Adrenal gland (tissue), 12 donors: ENCODE data around the gene RRAD. TPM values are rescaled to one million over a fixed set of nuclear protein-coding genes. Genes with fewer than 3 reads are reported as not detected.

ENCODE experiments used
- DNase-seq, 7 donors: peaks; one replicate each; pipeline ENCODE4 v3.0.0-alpha.2; 2019 to 2020
- H3K27ac ChIP-seq, 5 donors: fragments of 200-600 bp; sonication (generic) in 4 of 5; 1 replicate in 3 of 5; 2 replicates in 2 of 5; pipeline versions ENCODE4 v1.5.1 to v1.8.0; 2016 to 2020; ENCODE audit warnings: mild to moderate bottlenecking in 1 of 5
- H3K27me3 ChIP-seq: fragments of 200-600 bp; 2 replicates; pipeline ENCODE4 v1.8.0; 2021
- H3K36me3 ChIP-seq, 2 donors: fragments of 200-600 bp; replicated peaks in 1 of 2; 1 replicate in 1 of 2; 2 replicates in 1 of 2; pipeline versions ENCODE4 v1.5.1 to v1.8.0; 2018 to 2022
- H3K4me1 ChIP-seq, 2 donors: fragments of 200-600 bp; replicated peaks in 1 of 2; 1 replicate in 1 of 2; 2 replicates in 1 of 2; pipeline versions ENCODE4 v1.5.1 to v1.8.0; 2018 to 2021
- H3K4me3 ChIP-seq, 4 donors: fragments of 200-600 bp; sonication (generic) in 3 of 4; one replicate each; pipeline ENCODE4 v1.5.1; 2016 to 2018
- H3K9me3 ChIP-seq, 3 donors: fragments of 200-600 bp; sonication (generic) in 1 of 3; replicated peaks in 1 of 3; 1 replicate in 2 of 3; 2 replicates in 1 of 3; pipeline versions ENCODE4 v1.5.1 to v1.8.0; 2016 to 2021
- POLR2A ChIP-seq, 2 donors: fragments of 450-650 bp; IDR thresholded peaks; one replicate each; pipeline ENCODE4 v1.6.1; 2017; ENCODE audit warnings: antibody characterized with exemption in 2 of 2, mild to moderate bottlenecking in 2 of 2, moderate library complexity in 1 of 2
- WGBS, 4 donors: extraction: QIAGEN DNeasy Blood & Tissue Kit in 2 of 4; methylation state at CpG; one replicate each; pipeline versions ENCODE4 v1.1.5 to v1.1.7; 2013 to 2017; 5-methylcytosine and 5-hydroxymethylcytosine counted together
- intact Hi-C, 2 donors: fragments of 100-400 bp; cut with DNase I; formaldehyde crosslinking; loops; one replicate each; pipeline versions ENCODE4 v1.14.1 to v1.15.0; 2022 to 2023
- polyA plus RNA-seq, 3 donors: library from polyadenylated mRNA; stranded (reverse); fragments of 200-250 nt in 2 of 3; fragments of 350-450 nt in 1 of 3; fragmentation: Illumina TruSeq in 1 of 3; extraction: RNeasy Lipid Tissue Mini Kit (QIAGEN cat#74804) in 1 of 3; gene quantifications; one replicate each; pipeline ENCODE4 v1.2.3, GENCODE V29; 2013 to 2014
- total RNA-seq, 9 donors: library from RNA; depleted of rRNA in 4 of 9; stranded (reverse); fragments of >200 nt in 4 of 9; fragments of 120-200 nt in 1 of 9; fragmentation: NEBNext Ultra II Directional in 1 of 9; extraction: Animal tissue kit (Norgen Biotek cat#: 25700) in 1 of 9; gene quantifications; one replicate each; pipeline versions ENCODE4 v1.1.0 to v1.2.4, GENCODE V29; 2013 to 2023
- TF ChIP-seq, protein P1 (sequence below), 6 experiments: fragments of 450-650 bp in 4 of 6; fragments of 200-600 bp in 2 of 6; sonication (generic) in 1 of 6; IDR thresholded peaks; 1 replicate in 5 of 6; 2 replicates in 1 of 6; pipeline versions ENCODE4 v1.5.1 to v1.8.0; 2016 to 2021; ENCODE audit warnings: antibody characterized with exemption in 6 of 6, mild to moderate bottlenecking in 2 of 6, moderate library complexity in 1 of 6
- donor health status: healthy with polysubstance abuse.
- donor health status: Bipolar disorder and iron deficiency.
- donor health status: DM: yes; HTN: yes; CAD: no.
- donor health status: DM: no; HTN: no; CAD: no.
- donor health status: DM: no; HTN: no; CAD: no.
- donor health status: DM: yes; HTN: yes; CAD: no.

The RRAD gene
- total and polyA plus RNA-seq, 12 donors, result 0.22 to 52.5 (median 13.0) TPM

DNA sequence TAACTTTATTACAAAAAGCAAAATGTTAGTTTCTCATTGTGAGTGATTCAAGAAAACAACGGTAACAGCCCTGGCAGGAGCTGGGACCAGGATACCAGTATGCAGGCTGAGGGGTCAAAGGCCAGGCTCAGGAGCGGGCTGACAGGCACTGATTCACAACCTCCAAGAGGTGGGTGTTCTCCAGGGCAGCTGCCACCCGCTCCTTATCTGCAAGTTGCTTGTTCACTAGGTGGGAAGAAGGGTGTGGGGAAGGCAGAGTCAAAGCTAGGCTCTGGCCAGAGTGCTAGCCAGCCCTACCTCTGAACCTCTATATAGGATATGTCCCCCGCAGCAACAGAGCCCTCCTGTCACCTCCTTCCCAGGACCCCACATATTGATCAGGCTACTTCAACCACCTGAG, 6.7 kb upstream of the RRAD start:
- intact Hi-C loops, result loop anchor here in 1 of 2 donors (5.0 kb wide), 1 partner anchor 35 kb away; no protein-coding TSS in a partner anchor
- peaks cover 0 to under 1% of the 10 kb centered on the region in 2 donors for H3K36me3 ChIP-seq
- WGBS, 4 donors, result 82 to 88% (median 85%) methylated on average over 3 to 4 of the region's 4 CpGs
- no peak overlapping the region for H3K4me3 ChIP-seq
- no peak overlapping the region for H3K27ac ChIP-seq
- no peaks in the 10 kb centered on the region for H3K27me3 ChIP-seq
- DNase-seq, result no peak
- no peaks in the 10 kb centered on the region for H3K9me3 ChIP-seq
- TF ChIP-seq POLR2A (IDR thresholded peaks at IDR 0.05), result no peak
- TF ChIP-seq, protein P1, sequence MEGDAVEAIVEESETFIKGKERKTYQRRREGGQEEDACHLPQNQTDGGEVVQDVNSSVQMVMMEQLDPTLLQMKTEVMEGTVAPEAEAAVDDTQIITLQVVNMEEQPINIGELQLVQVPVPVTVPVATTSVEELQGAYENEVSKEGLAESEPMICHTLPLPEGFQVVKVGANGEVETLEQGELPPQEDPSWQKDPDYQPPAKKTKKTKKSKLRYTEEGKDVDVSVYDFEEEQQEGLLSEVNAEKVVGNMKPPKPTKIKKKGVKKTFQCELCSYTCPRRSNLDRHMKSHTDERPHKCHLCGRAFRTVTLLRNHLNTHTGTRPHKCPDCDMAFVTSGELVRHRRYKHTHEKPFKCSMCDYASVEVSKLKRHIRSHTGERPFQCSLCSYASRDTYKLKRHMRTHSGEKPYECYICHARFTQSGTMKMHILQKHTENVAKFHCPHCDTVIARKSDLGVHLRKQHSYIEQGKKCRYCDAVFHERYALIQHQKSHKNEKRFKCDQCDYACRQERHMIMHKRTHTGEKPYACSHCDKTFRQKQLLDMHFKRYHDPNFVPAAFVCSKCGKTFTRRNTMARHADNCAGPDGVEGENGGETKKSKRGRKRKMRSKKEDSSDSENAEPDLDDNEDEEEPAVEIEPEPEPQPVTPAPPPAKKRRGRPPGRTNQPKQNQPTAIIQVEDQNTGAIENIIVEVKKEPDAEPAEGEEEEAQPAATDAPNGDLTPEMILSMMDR (IDR thresholded peaks at IDR 0.05), result no peak
- peaks cover 26 to 42% of the 10 kb centered on the region in 2 donors for H3K4me1 ChIP-seq

DNA sequence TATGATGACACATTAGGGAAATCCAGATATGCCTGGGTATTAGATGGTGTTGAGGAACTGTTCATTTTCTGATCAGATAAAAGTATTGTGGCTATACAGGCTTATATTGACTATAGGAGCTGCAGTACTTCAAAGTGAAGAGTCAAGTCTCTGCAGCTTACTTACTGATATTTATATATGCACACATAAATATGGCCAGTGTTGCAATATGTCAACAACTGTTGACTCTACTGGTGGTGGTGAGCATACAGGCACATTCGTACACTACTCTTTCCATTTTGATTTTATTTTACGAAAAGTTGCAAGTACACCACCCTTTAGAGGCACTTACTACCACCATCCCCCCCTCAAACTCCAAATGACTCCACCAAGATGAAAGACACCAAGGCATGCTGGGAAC, 6.3 kb upstream of the RRAD start:
- H3K4me1 ChIP-seq, result peaks cover 25 to 42% of the 10 kb centered on the region in 2 donors

DNA sequence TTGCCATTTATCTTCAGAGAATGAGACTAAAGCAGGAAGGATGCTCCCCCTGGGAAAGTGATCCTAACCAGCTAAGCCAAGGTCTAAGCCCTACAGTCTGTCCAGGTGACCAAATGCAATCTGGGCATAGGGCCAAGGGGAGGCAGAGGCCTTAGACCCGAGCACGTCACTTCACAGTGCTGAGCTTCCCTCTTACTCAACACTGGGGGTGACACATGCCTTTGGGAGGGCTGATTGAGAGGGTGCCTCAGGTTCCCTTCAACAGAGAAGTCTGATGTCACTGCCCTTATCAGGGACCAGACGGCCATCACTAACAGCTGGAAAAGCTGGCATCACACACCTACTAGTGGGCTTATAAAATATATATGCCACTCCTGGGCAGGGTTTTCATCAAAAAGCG, 4.9 kb upstream of the RRAD start:
- peaks cover 28 to 42% of the 10 kb centered on the region in 2 donors for H3K4me1 ChIP-seq
- intact Hi-C loops, result loop anchor here in 1 of 2 donors (5.0 kb wide), 1 partner anchor 33 kb away; no protein-coding TSS in a partner anchor
- DNase-seq, result peak; percentile 43 to 84 (median 80)
- H3K4me3 ChIP-seq, result no peak overlapping the region
- no peaks in the 10 kb centered on the region for H3K9me3 ChIP-seq
- TF ChIP-seq, protein P1 (IDR thresholded peaks at IDR 0.05), result no peak
- peak in 1 of 2 donors; percentile 17 for TF ChIP-seq POLR2A (IDR thresholded peaks at IDR 0.05)
- H3K27me3 ChIP-seq, result no peaks in the 10 kb centered on the region
- WGBS, 4 donors, result 39 to 100% (median 52%) methylated on average over 1 to 4 of the region's 4 CpGs
- no peaks in the 10 kb centered on the region for H3K36me3 ChIP-seq
- H3K27ac ChIP-seq, result peak overlapping the region in 1 of 5 donors; percentile 10

More for the DNA sequence above, 6.3 kb upstream of the RRAD start:
- Histone ChIP-seq H3K9me3 (no peaks in the 10 kb centered on the region), H3K27ac (no peak overlapping the region), H3K27me3 (no peaks in the 10 kb centered on the region), H3K36me3 (no peaks in the 10 kb centered on the region), H3K4me3 (no peak overlapping the region)
- intact Hi-C loops, result loop anchor here in 1 of 2 donors (5.0 kb wide), 1 partner anchor 34 kb away; no protein-coding TSS in a partner anchor
- WGBS, 4 donors, result 83 to 94% (median 91%) methylated on average over 2 of the region's 2 CpGs
- TF ChIP-seq, protein P1 (IDR thresholded peaks at IDR 0.05), result no peak
- TF ChIP-seq POLR2A (IDR thresholded peaks at IDR 0.05), result no peak
- no peak for DNase-seq

DNA sequence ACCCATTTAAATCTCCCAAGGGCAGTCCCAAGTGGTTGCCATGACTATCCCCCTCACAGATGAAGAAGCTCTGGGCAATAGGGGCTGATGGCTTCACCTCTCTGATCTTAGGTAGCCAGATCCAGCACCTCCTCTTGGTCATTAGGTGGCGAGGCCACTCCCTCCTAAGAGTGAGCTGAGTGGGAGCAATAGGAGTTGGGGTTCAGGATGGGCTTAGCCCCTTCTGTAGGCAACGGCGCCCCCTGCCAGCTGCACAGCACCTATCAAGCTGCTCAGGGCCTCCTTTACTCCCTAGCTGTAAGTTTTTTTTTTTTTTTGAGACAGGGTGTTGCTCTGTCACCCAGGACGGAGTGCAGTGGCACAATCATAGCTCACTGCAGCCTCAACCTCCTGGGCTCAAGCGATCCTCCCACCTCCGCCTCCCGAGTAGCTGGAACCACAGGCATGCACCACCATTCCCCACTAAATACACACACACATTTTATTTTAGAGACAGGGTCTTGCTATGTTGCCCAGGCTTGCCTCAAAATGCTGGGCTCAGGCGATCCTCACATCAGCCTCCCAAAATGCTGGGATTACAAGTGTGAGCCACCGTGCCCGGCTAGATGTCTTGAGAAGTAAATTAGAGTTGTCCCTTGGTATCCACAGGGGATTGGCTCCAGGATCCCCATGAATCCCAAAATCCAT, 3.5 kb upstream of the RRAD start:
- Histone ChIP-seq H3K36me3 (no peaks in the 10 kb centered on the region), H3K4me1 (peaks cover 29 to 43% of the 10 kb centered on the region in 2 donors), H3K27me3 (no peaks in the 10 kb centered on the region), H3K9me3 (no peaks in the 10 kb centered on the region), H3K27ac (peak overlapping the region in 4 of 5 donors; percentile 0 to 70 (median 52)), H3K4me3 (no peak overlapping the region)
- 74 to 83% (median 80%) methylated on average over 9 to 10 of the region's 10 CpGs for WGBS, 4 donors
- intact Hi-C loops, result no loop called here
- DNase-seq, result peak in 2 of 7 donors; percentile 42 to 58
- TF ChIP-seq, protein P1 (IDR thresholded peaks at IDR 0.05), result peak in 5 of 6 experiments; percentile 25 to 51 (median 47)
- no peak for TF ChIP-seq POLR2A (IDR thresholded peaks at IDR 0.05)
